Measurements from ENCODE around the gene CLEC4C.

GRCh38 chr12:7681535-7681934, 65.6 kb downstream of the CLEC4C start:
- TF ChIP-seq POLR2AphosphoS5 (IDR thresholded peaks at IDR 0.05; ENCODE audit: low read depth, low read length) (no peak), POLR2A (IDR thresholded peaks at IDR 0.05; ENCODE audit: low read depth, low read length) (no peak)
